ENCODE measurements around the gene CD40.
"Not testable (repeated sequence)": the region's sequence is repeated elsewhere in the genome, so short reads cannot be mapped to it uniquely, and the experiment has no call there.

CD40 gene

DNA sequence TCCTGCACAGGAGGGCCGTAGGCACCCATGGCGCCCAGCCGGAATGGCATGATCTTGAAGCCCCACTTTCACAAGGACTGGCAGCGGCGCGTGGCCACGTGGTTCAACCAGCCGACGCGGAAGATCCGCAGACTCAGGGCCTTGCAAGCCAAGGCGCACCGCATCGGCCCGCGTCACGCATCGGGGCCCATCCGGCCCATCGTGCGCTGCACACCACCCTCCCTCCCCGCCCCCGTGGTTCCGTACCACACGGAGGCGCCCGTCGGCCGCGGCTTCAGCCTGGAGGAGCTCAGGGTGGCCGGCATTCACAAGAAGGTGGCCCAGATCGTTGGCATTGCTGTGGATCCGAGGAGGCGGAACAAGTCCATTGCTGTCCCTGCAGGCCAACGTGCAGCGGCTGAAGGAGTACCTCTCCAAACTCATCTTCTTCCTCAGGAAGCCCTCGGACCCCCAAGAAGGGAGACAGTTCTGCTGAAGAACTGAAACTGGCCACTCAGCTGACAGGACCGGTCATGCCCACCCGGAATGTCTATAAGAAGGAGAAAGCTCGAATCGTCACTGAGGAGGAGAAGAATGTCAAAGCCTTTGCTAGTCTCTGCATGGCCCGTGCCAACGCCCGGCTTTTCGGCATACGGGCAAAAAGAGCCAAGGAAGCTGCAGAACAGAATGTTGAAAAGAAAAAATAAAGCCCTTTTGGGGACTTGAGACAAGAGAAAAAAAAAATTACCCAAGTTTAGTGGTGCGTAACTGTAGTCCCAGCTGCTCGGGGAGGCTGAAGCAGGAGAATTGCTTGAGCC lies 18.4 kb upstream of the CD40 start:
- no peak for DNase-seq

DNA sequence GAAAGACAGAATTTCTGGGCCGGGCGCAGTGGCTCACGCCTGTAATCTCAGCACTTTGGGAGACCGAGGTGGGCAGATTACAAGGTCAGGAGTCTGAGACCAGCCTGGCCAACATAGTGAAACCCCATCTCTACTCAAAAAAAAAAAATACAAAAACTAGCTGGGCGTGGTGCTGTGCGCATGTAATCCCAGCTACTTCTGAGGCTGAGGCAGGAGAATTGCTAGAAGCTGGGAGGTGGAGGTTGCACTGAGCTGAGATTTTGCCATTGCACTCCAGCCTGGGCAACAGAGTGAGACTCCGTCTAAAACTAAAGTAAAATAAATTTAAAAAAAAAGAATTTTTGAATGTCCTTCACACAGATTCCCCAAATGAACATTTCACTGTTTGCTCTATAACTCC lies 17.7 kb upstream of the CD40 start:
- DNase-seq: not testable (repeated sequence)

DNA sequence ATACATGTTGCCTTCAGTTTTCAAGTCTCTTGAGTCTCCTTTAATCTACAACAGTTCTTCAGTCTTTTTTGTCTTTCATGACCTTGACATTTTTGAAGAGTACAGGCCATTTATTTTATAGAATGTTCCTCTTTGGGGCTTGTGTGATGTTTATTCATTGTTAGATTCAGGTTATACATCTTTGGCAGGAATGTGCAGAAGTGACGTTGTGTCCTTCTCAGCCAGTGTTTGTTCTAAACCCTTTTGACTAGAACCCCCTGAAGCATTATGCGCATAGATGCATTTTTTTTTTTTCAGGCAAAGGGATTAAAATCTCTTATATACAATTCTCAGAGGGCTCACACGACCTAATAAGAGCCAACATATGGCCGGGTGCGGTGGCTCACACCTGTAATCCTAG lies 17.1 kb upstream of the CD40 start:
- no peak for DNase-seq

DNA sequence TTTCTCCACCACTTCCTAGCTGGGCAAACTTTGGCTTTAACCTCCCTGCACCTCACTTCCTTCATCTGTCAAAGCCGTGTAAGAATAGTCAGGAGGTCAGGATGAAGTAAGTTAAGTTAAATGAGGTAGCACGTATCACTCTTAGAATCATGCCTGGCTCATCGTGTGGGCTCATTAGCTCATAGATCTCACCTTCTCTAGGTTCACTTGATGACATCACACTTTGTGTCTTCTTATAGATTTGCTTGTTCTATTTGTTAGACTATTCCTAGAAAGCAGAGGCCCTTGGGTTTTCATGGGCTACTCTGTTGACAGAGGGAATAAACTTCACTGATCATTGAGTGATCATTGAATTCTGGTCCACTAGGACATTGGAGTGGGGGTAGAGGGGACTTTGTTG lies 16.2 kb upstream of the CD40 start:
- no peak for DNase-seq

DNA sequence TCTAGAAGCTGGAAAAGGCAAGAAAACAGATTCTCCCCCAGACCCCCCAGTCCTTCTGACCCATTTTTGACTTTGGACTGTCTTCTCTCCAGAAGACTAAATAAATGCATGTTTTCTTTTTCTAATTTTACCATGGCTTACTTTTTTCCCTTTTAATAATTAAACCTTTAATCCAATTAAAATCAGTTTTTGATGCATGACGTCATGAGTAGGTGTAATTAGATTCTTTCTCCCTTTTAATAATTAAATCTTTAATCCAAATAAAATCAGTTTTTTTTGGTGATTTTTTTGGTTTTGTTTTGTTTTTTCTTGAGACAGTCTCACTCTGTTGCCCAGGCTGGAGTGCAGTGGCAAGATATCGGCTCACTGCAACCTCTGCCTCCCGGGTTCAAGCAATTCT lies 15.2 kb upstream of the CD40 start:
- no peak for DNase-seq

DNA sequence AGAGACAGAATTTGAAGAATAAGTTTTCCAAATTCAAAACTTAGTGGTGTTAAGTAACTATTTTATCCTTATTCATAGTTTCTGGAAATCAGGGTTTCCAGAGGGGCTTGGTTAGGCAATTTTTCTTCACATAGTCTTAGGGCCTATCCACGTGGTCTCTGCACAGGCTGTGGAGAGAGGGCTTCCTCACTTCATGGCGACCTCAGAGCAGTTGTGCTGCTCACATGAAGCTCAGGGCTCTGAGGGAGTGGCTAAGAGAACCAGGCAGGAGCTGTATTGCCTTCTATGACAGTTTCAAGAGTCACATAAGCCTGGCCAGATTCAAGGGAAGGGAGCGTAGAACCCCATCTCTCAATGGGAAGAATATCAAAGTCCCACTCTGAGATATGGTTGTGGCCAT lies 13.9 kb upstream of the CD40 start:
- no peak for DNase-seq

DNA sequence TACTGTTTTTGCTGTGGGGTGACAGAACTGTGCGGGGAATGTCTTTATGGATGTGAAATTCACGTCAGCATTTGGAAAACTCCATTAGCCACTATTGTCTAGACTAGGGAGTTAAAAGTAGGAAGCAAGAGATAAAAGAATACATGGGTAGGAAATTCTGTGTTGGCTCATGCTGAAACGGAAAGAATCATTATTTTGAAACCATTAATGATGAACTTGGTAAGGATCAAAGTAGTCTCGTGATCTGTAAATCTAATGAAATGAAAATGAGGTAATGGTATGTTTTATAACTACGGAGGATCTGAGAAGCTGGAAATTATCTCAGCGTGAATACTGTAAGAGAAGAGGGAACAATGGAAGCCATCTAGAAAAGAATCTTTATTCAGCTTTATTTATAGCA lies 11.1 kb upstream of the CD40 start:
- DNase-seq: no peak

DNA sequence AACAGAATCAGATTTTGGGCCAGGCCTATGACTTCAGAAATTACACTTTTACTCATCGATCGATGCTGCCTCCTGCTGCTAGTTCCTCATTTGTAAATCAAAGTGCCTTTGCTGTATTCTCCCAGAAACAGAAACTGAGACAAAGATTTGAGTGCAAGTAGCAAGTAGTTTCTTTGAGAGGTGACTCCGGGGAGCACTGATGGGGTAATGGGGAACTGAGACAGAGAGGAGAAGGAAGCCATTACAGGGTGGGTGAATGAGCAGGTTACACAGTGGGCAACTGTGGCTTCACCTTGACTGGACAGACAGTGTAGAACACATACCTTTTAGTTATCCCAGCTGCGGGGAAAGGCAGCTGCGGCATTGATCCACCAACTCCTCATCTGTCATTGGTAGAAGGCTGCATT lies 9.7 kb upstream of the CD40 start:
- no peak for DNase-seq

DNA sequence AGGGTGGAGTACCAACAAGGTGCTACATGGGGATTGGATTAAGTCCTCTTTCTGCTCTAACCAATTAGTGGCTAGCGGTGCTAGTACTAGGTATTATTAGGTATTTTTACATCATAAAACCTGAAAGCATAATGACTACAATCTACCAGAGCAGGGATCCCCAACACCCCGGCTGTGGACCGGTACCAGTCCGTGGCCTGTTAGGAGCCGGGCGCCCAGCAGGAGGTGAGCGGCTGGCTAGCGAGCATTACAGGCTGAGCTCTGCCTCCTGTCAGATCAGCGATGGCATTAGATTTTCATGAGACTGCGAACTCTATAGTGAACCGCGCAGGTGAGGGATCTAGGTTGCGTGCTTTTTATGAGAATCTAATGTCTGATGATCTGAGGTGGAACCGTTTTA lies 9.1 kb upstream of the CD40 start:
- no peak for DNase-seq

DNA sequence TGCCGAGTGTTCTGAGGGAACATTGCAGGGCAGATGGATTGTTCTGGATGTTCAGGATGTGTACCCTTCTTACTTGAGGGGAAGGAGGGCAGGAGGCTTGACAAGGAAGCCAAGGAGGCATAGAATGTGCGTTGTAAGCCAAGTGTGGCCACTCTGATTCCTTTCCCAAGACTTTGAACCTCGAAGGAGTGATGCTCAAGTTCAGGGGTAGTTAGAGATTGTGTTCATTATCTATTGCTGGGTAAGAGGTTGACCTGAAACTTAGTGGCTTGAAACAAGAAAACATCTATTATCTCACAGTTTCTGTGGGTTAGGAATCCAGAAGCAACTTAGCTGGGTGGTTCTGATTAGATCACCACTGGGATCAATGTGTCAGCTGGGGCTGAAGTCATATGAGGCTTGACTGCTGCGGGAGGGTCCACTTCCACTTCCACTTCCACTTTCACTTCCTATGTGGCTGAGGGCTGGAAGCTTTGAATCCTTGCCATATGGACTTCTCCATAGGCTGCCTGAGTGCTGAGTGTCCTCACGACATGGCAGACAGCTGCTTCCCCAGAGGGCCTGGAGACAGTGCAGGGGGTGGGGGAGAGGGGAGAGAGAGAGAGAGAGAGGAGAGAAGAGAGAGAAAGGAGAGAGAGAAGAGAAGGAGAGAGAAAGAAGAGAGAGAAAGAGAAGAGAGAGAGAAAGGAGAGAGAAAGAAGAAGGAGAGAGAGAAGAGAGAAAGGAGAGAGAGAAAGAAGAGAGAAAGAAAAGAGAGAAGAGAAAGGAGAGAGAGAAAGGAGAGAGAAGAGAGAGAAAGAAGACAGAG lies 6.9 kb upstream of the CD40 start:
- DNase-seq: no peak

DNA sequence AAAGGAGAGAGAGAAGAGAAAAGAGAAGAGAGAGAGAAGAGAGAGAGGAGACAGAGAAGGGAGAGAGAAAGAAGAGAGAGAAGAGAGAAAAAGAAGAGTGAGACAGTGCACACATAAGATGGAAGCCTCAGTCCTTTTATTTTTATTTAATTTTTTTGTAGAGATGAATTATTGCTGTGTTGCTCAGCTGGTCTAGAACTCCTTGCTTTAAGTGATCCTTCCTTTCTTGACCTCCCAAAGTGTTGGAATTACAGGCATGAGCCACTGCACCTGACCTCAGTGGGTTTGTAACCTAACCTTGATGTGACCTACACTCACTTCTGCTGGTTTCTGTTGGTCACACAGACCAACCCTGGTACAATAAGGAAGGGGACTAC lies 6.3 kb upstream of the CD40 start:
- no peak for DNase-seq

DNA sequence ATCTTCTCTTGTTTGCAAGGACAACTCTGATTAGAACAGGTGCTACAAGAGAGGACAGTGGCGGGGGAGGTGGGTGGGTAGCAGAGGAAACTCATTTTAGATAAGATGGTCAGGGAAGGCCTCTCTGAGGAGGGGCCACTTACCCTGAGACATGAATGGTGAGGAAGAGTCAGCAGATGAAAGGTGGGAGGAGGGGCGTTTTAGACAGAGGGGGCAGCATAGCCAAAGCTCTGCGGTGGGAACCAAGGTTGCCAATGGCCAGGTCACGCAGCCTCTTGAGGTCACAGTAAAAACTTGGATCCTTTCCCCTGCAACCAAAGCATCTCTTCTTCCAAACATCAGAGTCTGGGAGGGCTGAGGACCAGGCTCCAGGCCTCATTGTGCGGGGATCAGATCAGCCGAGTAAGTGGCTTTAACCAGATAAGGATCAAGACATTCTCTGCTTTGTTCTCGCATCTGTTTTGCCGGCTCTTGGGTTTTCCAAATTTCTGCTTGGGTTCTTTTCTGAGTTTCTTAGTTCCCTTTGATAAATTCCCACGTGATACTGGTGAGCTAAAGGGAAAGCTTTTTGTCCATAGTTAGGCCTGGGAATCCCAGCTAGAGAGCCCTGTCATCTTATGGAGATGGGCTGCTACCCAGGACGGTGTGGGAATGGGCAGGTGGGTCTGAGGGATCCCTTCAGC lies 5.5 kb upstream of the CD40 start:
- no peak for DNase-seq

DNA sequence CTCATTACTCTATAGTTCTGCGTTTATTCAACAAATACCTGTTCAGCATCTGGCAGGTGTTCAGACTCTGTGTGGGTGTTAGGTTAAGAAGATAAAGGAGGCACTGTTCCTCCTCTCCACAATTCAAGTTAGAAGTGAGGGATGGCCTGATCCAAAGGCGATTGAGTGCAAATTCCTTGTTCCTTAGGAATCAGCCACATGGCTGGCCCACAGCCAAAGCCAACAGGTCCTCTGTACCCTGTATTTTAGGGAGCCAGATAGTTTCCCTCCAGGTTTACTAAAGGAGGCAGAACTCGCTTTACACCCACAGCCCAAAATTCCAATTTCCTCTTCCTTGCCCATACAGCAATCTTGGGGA lies 5.0 kb upstream of the CD40 start:
- DNase-seq: no peak

DNA sequence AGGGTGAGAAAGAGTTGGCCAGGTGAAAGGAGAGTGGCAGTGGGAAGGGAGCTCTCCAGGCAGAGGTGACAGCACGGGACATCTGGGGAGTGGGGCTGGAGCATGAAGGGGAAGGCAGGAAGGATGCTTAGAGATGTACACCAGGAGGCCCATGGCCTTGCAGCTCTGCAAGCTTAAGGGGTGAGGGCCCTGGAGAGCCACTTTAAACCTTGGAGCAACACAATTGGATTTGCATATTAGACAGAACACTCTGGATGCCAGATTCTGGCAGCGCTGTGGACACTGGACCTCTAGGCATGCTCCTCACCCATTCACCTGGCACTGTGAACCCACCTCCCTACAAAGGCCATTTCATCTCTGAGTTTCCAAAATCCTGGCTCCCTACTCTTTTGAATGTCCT lies 3.7 kb upstream of the CD40 start:
- DNase-seq: no peak

DNA sequence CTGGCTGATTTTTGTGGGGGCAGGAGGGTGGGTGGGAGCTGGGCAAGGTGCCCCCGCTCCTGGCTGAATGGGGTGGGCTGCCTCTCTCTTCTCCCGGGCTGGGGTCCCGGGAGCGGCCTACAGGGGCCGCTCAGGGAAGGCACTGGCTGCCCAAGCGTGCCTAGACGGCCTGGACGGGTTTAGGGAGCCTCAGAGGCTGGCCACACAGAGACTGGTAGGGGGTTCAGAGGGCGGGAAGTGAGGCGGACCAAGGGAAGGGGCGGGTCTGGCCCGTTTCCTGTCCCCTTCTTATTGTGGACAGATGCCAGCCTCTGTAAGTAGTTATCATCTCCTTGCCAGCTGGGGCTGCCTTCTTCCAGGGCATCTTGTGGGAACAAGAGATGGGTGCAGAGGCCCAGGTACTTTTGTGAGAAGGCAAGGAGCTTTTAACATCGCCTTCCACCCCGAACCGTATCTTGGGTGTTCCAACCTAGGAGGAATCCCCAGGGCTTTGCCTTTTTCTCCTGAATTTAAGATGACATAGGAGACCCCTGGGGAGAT lies 437 bp downstream of the CD40 start:
- DNase-seq: no peak

DNA sequence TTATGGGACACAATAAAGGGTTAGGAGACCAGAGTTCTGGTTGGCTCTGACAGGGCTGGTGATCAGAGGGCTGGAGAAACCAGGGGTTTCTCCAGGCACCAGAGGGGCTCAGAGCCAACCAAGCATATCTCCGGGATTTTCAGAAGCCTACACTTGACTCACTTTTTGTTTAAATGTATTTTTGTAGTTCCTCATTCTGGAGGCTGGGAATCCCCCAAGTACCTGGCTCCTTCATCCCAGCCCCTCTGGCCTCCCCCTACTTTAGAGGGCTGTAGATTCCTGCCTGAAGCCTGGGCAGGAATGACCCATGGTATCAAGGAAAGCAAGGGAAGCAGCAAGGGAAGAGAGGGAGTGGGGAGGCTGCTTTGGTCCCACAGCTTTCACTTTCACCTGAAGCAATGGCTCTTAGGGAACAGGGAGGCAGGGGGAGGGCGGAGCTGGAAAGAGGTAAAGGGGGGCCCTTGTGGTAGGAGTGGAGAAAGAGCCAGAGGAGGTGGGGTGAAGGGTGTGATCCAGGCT lies 973 bp downstream of the CD40 start:
- DNase-seq: no peak

DNA sequence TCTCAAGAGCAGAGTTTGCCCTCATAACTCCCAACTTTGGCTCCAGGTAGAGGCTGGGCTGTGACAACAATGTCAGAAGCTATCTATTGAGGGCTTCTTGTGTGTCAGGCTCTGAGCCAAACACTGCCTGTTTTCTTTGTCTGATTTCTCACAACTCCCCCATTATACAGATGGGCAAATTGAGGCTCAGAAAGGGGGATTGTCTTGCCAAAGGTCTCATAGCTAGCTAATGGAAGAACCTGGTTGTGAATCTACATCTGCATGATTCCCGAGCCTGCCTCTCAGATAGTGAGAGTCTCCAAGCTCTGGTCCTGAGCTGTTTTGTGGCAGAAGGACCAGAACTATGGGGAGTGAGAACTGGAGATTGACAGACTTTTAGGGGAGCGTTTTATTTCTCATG lies 1.4 kb downstream of the CD40 start:
- no peak for DNase-seq

DNA sequence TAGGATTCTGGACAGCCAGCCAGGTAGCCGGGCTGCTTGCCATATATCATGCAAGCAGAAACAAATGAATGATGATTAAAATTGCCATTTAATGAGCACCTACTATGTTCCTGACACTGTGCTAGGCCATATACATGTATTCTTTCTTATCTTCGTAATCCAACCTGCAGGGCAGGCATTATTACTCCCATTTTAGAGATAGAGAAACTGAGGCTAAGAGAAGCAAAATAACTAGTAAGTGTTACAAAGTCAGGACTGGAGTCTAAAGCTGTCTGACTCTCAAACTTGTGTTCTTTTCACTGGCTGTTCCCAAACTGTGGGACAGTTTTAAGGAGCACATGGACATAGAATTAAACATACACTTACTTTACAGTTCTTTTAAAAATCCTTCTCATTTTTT lies 2.0 kb downstream of the CD40 start:
- no peak for DNase-seq

DNA sequence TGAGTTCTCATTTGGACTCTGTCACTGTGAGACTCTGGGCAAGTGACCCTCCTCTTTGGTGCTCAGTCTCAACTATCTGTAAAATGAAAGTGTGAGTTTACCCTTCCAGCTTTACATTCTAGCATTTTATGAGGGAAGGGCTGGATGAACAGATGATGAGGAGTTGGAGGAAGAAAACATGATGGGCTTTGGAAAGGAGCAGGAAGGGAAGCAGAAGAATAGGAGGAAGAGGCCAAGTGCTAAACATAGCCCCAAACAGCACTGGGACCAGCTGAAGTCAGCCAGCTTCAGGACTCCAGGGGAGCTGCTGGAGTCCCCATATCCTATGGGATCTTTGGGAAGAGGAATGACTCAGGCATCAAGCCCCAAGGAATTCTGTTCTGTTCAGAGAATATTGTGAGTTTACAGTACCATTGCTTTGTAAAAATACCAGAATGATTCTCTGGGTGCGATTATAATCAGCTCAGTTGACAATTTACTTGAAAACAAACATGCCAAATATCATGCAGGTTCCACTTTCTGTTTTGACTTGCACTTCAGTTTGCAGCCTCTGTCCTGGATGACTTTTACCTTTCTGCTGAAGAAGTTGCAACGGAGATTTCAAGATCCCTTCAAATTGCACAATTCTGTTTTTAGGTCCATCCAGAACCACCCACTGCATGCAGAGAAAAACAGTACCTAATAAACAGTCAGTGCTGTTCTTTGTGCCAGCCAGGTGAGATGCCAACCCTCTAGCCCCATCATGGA lies 3.2 kb downstream of the CD40 start:
- DNase-seq: no peak

DNA sequence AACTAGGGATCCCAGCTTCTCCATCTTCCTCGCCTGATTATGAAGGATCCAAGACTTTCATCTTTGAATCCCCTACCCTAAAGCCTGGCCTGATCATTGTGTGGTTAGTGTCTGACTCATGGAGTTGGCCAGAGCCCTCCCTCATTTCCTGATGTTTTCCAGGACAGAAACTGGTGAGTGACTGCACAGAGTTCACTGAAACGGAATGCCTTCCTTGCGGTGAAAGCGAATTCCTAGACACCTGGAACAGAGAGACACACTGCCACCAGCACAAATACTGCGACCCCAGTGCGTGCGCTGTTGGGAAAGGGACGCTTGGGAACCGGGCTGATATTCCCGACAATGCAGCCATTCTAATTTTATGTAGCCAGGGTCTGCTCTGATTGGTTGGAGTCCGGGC lies 4.0 kb downstream of the CD40 start:
- DNase-seq: no peak

DNA sequence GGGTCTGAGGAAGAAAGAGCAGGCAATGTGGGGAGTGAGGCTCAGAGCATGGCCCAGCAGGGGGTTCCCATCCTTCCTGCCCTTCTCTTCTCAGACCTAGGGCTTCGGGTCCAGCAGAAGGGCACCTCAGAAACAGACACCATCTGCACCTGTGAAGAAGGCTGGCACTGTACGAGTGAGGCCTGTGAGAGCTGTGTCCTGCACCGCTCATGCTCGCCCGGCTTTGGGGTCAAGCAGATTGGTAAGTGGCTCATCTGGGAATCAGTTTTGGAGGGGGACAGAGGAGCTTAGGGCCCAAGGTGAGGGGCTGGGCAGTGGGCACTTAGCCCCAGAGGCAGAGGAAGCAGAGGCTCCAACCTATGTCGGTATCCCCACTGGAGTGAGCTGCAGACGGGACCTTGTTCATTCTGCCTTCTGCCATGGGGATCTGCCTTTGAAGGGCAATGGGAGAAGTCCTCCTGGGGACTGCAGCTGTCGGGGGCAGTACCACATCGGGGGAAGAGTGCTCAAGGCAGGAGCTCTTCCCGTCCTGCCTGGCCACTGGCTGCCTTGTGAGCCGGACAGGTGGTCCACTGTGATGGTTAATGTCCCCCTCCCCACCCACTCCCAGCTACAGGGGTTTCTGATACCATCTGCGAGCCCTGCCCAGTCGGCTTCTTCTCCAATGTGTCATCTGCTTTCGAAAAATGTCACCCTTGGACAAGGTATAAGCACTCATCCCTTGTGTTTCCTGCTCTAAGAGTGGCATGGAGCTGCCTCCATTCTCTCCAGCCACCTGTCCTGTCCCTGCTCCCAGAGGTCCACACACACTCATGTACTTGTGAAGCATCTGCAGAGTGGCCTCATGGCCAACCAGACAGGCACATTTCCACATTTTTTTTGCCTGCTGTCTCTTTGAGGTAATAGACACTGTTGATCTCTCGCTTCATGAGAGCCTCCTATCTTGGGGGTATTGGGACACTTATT lies 4.7 kb downstream of the CD40 start:
- DNase-seq: no peak
